PC-3 (cell line): ENCODE results near the gene SENP7. TPM values are rescaled to one million over a fixed set of nuclear protein-coding genes. Genes with fewer than 3 reads are reported as not detected.

Source experiments
- ATAC-seq: fragments of 200-7000 bp; cut with Tn5 transposase; 2 replicates; pipeline ENCODE4 v1.9.1; 2020; ENCODE audit warnings: mild to moderate bottlenecking, moderate library complexity
- BruUV-seq: library from RNA; stranded (reverse); fragments of 400-500 nt; replicated peaks from 2 replicates; lab custom pipeline; 2021; lab: Mats Ljungman, UMichigan
- CTCF ChIA-PET: fragments of 300-600 bp; sonication (Branson Sonifier 250); formaldehyde crosslinking; loops from one replicate; lab custom pipeline; 2022; ENCODE audit warnings: antibody characterized with exemption; lab: Charles Lee
- POLR2A ChIA-PET: fragments of 300-600 bp; sonication (Branson Sonifier 250); formaldehyde crosslinking; loops from one replicate; lab custom pipeline; 2022; ENCODE audit warnings: antibody characterized with exemption; ENCODE audit not compliant: unreplicated experiment; lab: Charles Lee
- DNase-seq: peaks from one replicate; pipeline ENCODE4 v3.0.0-alpha.2; 2015
- H2AFZ ChIP-seq: fragments of 300-600 bp; sonication (generic); 2 replicates; pipeline ENCODE4 v1.6.0; 2016; ENCODE audit warnings: antibody characterized with exemption, low read length
- H3F3A ChIP-seq: fragments of 300-600 bp; sonication (generic); one replicate; pipeline ENCODE4 v1.6.0; 2017; ENCODE audit warnings: antibody characterized with exemption, low read length, control low read depth, mild to moderate bottlenecking; ENCODE audit not compliant: unreplicated experiment
- H3K27ac ChIP-seq: fragments of 300-600 bp; sonication (generic); 2 replicates; pipeline ENCODE4 v1.5.1; 2016; ENCODE audit warnings: mild to moderate bottlenecking, low read length
- H3K27me3 ChIP-seq: fragments of 300-600 bp; sonication (generic); 2 replicates; pipeline ENCODE4 v1.6.1; 2016; ENCODE audit warnings: low read length, mixed read lengths
- H3K36me3 ChIP-seq: fragments of 300-600 bp; sonication (generic); 2 replicates; pipeline ENCODE4 v1.6.1; 2016; ENCODE audit warnings: low read depth, mixed run types, low read length, mixed read lengths
- H3K4me1 ChIP-seq: fragments of 300-600 bp; sonication (generic); 2 replicates; pipeline ENCODE4 v1.5.1; 2016; ENCODE audit warnings: low read length; ENCODE audit not compliant: insufficient read depth
- H3K4me2 ChIP-seq: fragments of 300-600 bp; sonication (generic); 2 replicates; pipeline ENCODE4 v1.6.0; 2016; ENCODE audit warnings: low read length
- H3K4me3 ChIP-seq: fragments of 300-600 bp; sonication (generic); 2 replicates; pipeline ENCODE4 v1.5.1; 2016; ENCODE audit warnings: mild to moderate bottlenecking, low read length, mixed read lengths
- H3K79me2 ChIP-seq: fragments of 300-600 bp; sonication (generic); 2 replicates; pipeline ENCODE4 v1.6.1; 2017; ENCODE audit warnings: low read length, mixed read lengths
- H3K9ac ChIP-seq: fragments of 300-600 bp; sonication (generic); 2 replicates; pipeline ENCODE4 v1.6.0; 2016; ENCODE audit warnings: mild to moderate bottlenecking, low read length
- H3K9me2 ChIP-seq: fragments of 300-600 bp; sonication (generic); replicated peaks from 2 replicates; pipeline ENCODE4 v1.6.1; 2016; ENCODE audit warnings: mixed run types, low read length, mixed read lengths
- H3K9me3 ChIP-seq: fragments of 300-600 bp; sonication (generic); 2 replicates; pipeline ENCODE4 v1.6.1; 2016; ENCODE audit warnings: low read length, mixed read lengths
- H4K20me1 ChIP-seq: fragments of 300-600 bp; sonication (generic); 2 replicates; pipeline ENCODE4 v1.6.1; 2016; ENCODE audit warnings: low read length, mixed read lengths
- CTCF ChIP-seq: fragments of 300-600 bp; sonication (generic); conservative IDR thresholded peaks from 2 replicates; pipeline ENCODE4 v1.5.1; 2017; ENCODE audit warnings: antibody characterized with exemption, low read depth, mild to moderate bottlenecking, low read length
- EZH2 ChIP-seq: fragments of 300-600 bp; sonication (generic); IDR thresholded peaks from one replicate; pipeline ENCODE4 v1.6.1; 2017; ENCODE audit warnings: antibody characterized with exemption, mild to moderate bottlenecking, low read length; ENCODE audit not compliant: unreplicated experiment
- EZH2phosphoT487 ChIP-seq: fragments of 300-600 bp; sonication (generic); IDR thresholded peaks from 2 replicates; pipeline ENCODE4 v1.6.1; 2018; ENCODE audit warnings: mild to moderate bottlenecking, antibody characterized with exemption, low read length, borderline replicate concordance
- intact Hi-C: fragments of 100-400 bp; cut with micrococcal nuclease; formaldehyde crosslinking; loops from 2 replicates; pipeline ENCODE4 v1.9.0; 2023
- total RNA-seq: library from RNA; depleted of rRNA; stranded (reverse); fragments of >200 nt; gene quantifications from 2 replicates; pipeline ENCODE4 v1.2.3, GENCODE V29; 2014

SENP7 gene
- total RNA-seq, 1 experiment from 2014 or later, result 4.8 TPM

- Histone ChIP-seq H3K36me3 (no peaks in the 10 kb centered on the region), H2AFZ (no peak overlapping the region), H3K27me3 (no peaks in the 10 kb centered on the region), H3F3A (no peaks in the 10 kb centered on the region), H3K4me1 (no peaks in the 10 kb centered on the region), H3K9me3 (no peaks in the 10 kb centered on the region), H3K4me2 (no peak overlapping the region), H3K9ac (no peak overlapping the region), H3K27ac (no peak overlapping the region), H3K9me2 (no peaks in the 10 kb centered on the region), H3K79me2 (no peaks in the 10 kb centered on the region), H4K20me1 (no peaks in the 10 kb centered on the region), H3K4me3 (no peak overlapping the region)
- BruUV-seq, result no TSS peak
- ChIA-PET CTCF (no interaction called here), POLR2A (no interaction called here)
- intact Hi-C loops, result loop anchor here (10.0 kb wide), 2 partner anchors 131 to 221 kb away; no protein-coding TSS in a partner anchor
- TF ChIP-seq EZH2phosphoT487 (no peak), EZH2 (no peak), CTCF (no peak)
- DNase-seq (no peak), ATAC-seq (no peak)
These were observed 98.9 kb downstream of the SENP7 start for GRCh38 chr3:101414121-101414520.

GRCh38 chr3:101413656-101414055 is 99.4 kb downstream of the SENP7 start:
- H3K9ac ChIP-seq, result no peak overlapping the region
- no peak overlapping the region for H3K4me2 ChIP-seq
- no peaks in the 10 kb centered on the region for H4K20me1 ChIP-seq
- no peak for ATAC-seq
- no peak for TF ChIP-seq EZH2
- no peak for TF ChIP-seq CTCF
- TF ChIP-seq EZH2phosphoT487, result no peak
- H2AFZ ChIP-seq, result no peak overlapping the region
- H3K9me2 ChIP-seq, result no peaks in the 10 kb centered on the region
- intact Hi-C loops, result loop anchor here (10.0 kb wide), 2 partner anchors 131 to 221 kb away; no protein-coding TSS in a partner anchor
- no peak overlapping the region for H3K4me3 ChIP-seq
- no peaks in the 10 kb centered on the region for H3K27me3 ChIP-seq
- H3K27ac ChIP-seq, result no peak overlapping the region
- H3K9me3 ChIP-seq, result no peaks in the 10 kb centered on the region
- DNase-seq, result no peak
- no peaks in the 10 kb centered on the region for H3K36me3 ChIP-seq
- ChIA-PET CTCF (no interaction called here), POLR2A (no interaction called here)
- H3K79me2 ChIP-seq, result no peaks in the 10 kb centered on the region
- H3K4me1 ChIP-seq, result no peaks in the 10 kb centered on the region
- H3F3A ChIP-seq, result no peaks in the 10 kb centered on the region
- no TSS peak for BruUV-seq

- no peak overlapping the region for H3K9ac ChIP-seq
- no peak overlapping the region for H2AFZ ChIP-seq
- no peaks in the 10 kb centered on the region for H3K4me1 ChIP-seq
- no peaks in the 10 kb centered on the region for H3F3A ChIP-seq
- BruUV-seq, result no TSS peak
- ChIA-PET CTCF (no interaction called here), POLR2A (no interaction called here)
- 0 out of 2 replicates have a peak, but pooled peaks cover 4% of the 10 kb centered on the region for H3K9me3 ChIP-seq
- DNase-seq (no peak), ATAC-seq (no peak)
- no peaks in the 10 kb centered on the region for H3K79me2 ChIP-seq
- no peaks in the 10 kb centered on the region for H4K20me1 ChIP-seq
- intact Hi-C loops, result no loop called here
- H3K9me2 ChIP-seq, result no peaks in the 10 kb centered on the region
- H3K4me3 ChIP-seq, result no peak overlapping the region
- H3K36me3 ChIP-seq, result no peaks in the 10 kb centered on the region
- H3K27ac ChIP-seq, result no peak overlapping the region
- no peak overlapping the region for H3K4me2 ChIP-seq
- H3K27me3 ChIP-seq, result no peaks in the 10 kb centered on the region
- TF ChIP-seq EZH2, result no peak
- no peak for TF ChIP-seq EZH2phosphoT487
- no peak for TF ChIP-seq CTCF
These were observed 121.5 kb downstream of the SENP7 start for GRCh38 chr3:101391413-101391950.
